Loucy (cell line): ENCODE measurements around the gene C1RL.

Experiments
- H2AFZ ChIP-seq: fragments of 200-600 bp; sonication (generic); 2 replicates; pipeline ENCODE4 v1.6.0; 2016; ENCODE audit warnings: antibody characterized with exemption, mild to moderate bottlenecking, low read length, moderate library complexity
- H3F3A ChIP-seq: fragments of 200-600 bp; 2 replicates; pipeline ENCODE4 v1.6.0; 2016; ENCODE audit warnings: antibody characterized with exemption, low read depth, mild to moderate bottlenecking
- H3K27me3 ChIP-seq: fragments of 200-600 bp; sonication (generic); 2 replicates; pipeline ENCODE4 v1.6.1; 2014; ENCODE audit warnings: low read length, mild to moderate bottlenecking; ENCODE audit not compliant: insufficient read depth, poor library complexity, severe bottlenecking
- H3K36me3 ChIP-seq: fragments of 200-600 bp; sonication (generic); 2 replicates; pipeline ENCODE4 v1.6.1; 2016; ENCODE audit warnings: low read length; ENCODE audit not compliant: insufficient read depth
- H3K4me1 ChIP-seq: fragments of 200-600 bp; sonication (generic); 2 replicates; pipeline ENCODE4 v1.5.1; 2014; ENCODE audit warnings: low read length, mild to moderate bottlenecking; ENCODE audit not compliant: insufficient read depth, poor library complexity, severe bottlenecking
- H3K4me2 ChIP-seq: fragments of 200-600 bp; sonication (generic); 2 replicates; pipeline ENCODE4 v1.6.0; 2014; ENCODE audit warnings: antibody characterized with exemption, low read length, low read depth, mild to moderate bottlenecking; ENCODE audit not compliant: poor library complexity, severe bottlenecking
- H3K4me3 ChIP-seq: fragments of 200-600 bp; sonication (generic); 2 replicates; pipeline ENCODE4 v1.5.1; 2014; ENCODE audit warnings: low read length, mild to moderate bottlenecking, mixed read lengths; ENCODE audit not compliant: poor library complexity, severe bottlenecking
- H3K79me2 ChIP-seq: fragments of 200-600 bp; sonication (generic); 2 replicates; pipeline ENCODE4 v1.6.1; 2014; ENCODE audit warnings: low read length; ENCODE audit not compliant: insufficient read depth
- H3K9ac ChIP-seq: fragments of 200-600 bp; sonication (generic); 2 replicates; pipeline ENCODE4 v1.6.0; 2014; ENCODE audit warnings: mild to moderate bottlenecking, low read depth, low read length, moderate library complexity; ENCODE audit not compliant: poor library complexity, severe bottlenecking
- H3K9me2 ChIP-seq: fragments of 200-600 bp; sonication (generic); replicated peaks from 2 replicates; pipeline ENCODE4 v1.6.1; 2016; ENCODE audit warnings: low read depth, low read length, mixed read lengths
- H3K9me3 ChIP-seq: fragments of 200-600 bp; sonication (generic); 2 replicates; pipeline ENCODE4 v1.6.1; 2014; ENCODE audit warnings: mild to moderate bottlenecking, antibody characterized with exemption, low read length, low read depth; ENCODE audit not compliant: insufficient read depth
- H4K20me1 ChIP-seq: fragments of 200-600 bp; sonication (generic); 2 replicates; pipeline ENCODE4 v1.6.0; 2014; ENCODE audit warnings: antibody characterized with exemption, low read length, mild to moderate bottlenecking; ENCODE audit not compliant: insufficient read depth, poor library complexity, severe bottlenecking
- EZH2phosphoT487 ChIP-seq: fragments of 200-600 bp; IDR thresholded peaks from 2 replicates; pipeline ENCODE4 v1.6.1; 2018; ENCODE audit warnings: antibody characterized with exemption, mild to moderate bottlenecking, moderate library complexity, borderline replicate concordance
- TF ChIP-seq, protein P1 (sequence below): fragments of 200-600 bp; sonication (generic); conservative IDR thresholded peaks from 2 replicates; pipeline ENCODE4 v1.5.1; 2014; ENCODE audit warnings: mild to moderate bottlenecking, antibody characterized with exemption, low read length

C1RL gene

DNA sequence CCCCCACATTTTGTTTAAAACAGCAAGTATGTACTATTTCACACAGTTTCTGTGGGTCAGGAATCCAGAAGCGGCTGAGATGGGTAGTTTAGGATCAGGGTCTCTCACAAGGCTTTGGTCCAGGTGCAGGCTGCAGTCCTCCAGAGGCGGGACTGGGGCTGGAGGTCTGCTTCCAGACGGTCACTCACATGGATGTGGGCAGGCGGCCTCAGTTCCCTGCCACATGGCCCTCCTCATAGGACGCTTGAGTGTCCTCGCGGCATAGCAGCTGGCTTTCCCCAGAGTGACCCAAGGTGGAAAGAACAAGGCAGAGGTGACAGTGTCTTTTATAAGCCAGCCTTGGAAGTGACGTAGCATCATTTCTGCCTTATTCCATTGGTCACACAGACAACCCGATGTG, 7.9 kb upstream of the C1RL start:
- Histone ChIP-seq H3F3A (no peaks in the 10 kb centered on the region), H3K9ac (no peak overlapping the region), H4K20me1 (peaks cover 4% of the 10 kb centered on the region), H3K4me3 (no peak overlapping the region), H3K36me3 (no peaks in the 10 kb centered on the region; the same call in 1 of the 2 replicates), H3K4me1 (no peaks in the 10 kb centered on the region), H2AFZ (no peak overlapping the region), H3K4me2 (no peak overlapping the region), H3K79me2 (no peaks in the 10 kb centered on the region; the same call in 1 of the 2 replicates), H3K9me2 (no peaks in the 10 kb centered on the region), H3K27me3 (no peaks in the 10 kb centered on the region), H3K9me3 (no peaks in the 10 kb centered on the region)
- TF ChIP-seq, protein P1, sequence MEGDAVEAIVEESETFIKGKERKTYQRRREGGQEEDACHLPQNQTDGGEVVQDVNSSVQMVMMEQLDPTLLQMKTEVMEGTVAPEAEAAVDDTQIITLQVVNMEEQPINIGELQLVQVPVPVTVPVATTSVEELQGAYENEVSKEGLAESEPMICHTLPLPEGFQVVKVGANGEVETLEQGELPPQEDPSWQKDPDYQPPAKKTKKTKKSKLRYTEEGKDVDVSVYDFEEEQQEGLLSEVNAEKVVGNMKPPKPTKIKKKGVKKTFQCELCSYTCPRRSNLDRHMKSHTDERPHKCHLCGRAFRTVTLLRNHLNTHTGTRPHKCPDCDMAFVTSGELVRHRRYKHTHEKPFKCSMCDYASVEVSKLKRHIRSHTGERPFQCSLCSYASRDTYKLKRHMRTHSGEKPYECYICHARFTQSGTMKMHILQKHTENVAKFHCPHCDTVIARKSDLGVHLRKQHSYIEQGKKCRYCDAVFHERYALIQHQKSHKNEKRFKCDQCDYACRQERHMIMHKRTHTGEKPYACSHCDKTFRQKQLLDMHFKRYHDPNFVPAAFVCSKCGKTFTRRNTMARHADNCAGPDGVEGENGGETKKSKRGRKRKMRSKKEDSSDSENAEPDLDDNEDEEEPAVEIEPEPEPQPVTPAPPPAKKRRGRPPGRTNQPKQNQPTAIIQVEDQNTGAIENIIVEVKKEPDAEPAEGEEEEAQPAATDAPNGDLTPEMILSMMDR: no peak
- no peak for TF ChIP-seq EZH2phosphoT487

DNA sequence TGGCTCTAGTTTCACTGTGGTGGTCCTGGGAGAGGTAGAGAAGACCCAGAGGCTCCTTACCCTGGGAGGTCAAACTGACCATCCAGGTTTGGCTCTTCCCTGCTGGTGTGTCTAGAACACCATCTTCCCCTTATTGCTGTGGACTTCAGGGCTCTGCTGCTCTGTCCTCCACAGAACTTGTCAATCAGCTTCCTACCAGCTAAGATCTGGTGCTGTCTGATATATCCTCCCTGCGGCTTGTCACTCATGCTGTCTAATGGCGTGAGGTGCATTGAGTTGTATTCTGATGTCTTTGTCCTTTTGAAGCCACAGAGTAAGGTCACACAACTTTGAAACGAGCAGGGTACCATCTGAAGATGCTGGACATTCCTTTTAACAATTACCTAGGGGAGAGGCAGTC, 7.2 kb upstream of the C1RL start:
- no peak for TF ChIP-seq EZH2phosphoT487
- TF ChIP-seq, protein P1: no peak
- H3K4me1 ChIP-seq: no peaks in the 10 kb centered on the region
- H3K36me3 ChIP-seq: no peaks in the 10 kb centered on the region; the same call in 1 of the 2 replicates
- no peak overlapping the region for H3K9ac ChIP-seq
- H3K9me3 ChIP-seq: no peaks in the 10 kb centered on the region
- H3K4me2 ChIP-seq: no peak overlapping the region
- no peak overlapping the region for H2AFZ ChIP-seq
- H3K27me3 ChIP-seq: no peaks in the 10 kb centered on the region
- no peaks in the 10 kb centered on the region; the same call in 1 of the 2 replicates for H3K79me2 ChIP-seq
- H4K20me1 ChIP-seq: peaks cover 4% of the 10 kb centered on the region
- no peak overlapping the region for H3K4me3 ChIP-seq
- no peaks in the 10 kb centered on the region for H3K9me2 ChIP-seq
- H3F3A ChIP-seq: no peaks in the 10 kb centered on the region

DNA sequence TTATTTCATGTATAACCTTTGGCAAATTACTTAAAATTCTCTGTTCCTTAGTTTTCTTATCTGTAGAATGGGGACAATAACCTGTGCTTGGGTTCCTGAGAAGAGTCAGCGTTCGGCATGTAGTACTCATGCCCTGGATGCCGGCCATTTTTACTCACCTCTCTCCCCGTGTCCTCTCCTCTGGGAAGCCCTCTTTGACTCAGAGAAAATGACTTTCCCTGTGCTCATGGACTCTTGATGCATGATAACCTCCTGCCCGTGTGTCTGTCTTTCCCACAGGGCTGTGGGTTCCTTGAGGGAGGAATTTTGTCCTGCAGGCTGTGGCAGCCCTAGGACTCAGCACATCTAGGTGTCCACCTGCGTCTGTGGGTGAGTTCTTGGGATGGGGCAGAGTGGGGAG, 5.8 kb upstream of the C1RL start:
- H3F3A ChIP-seq: no peaks in the 10 kb centered on the region
- H3K9me3 ChIP-seq: no peaks in the 10 kb centered on the region
- H3K4me3 ChIP-seq: no peak overlapping the region
- H3K4me2 ChIP-seq: no peak overlapping the region
- H3K9me2 ChIP-seq: no peaks in the 10 kb centered on the region
- no peak for TF ChIP-seq EZH2phosphoT487
- TF ChIP-seq, protein P1: no peak
- peaks cover 9% of the 10 kb centered on the region for H3K79me2 ChIP-seq
- peaks cover 4% of the 10 kb centered on the region for H4K20me1 ChIP-seq
- no peaks in the 10 kb centered on the region; the same call in 1 of the 2 replicates for H3K36me3 ChIP-seq
- no peak overlapping the region for H2AFZ ChIP-seq
- H3K27me3 ChIP-seq: no peaks in the 10 kb centered on the region
- H3K4me1 ChIP-seq: peaks cover 7% of the 10 kb centered on the region
- no peak overlapping the region for H3K9ac ChIP-seq
